Gastrocnemius medialis (tissue), 4 donors: Measurements from ENCODE around the gene TRIM45.

Source experiments
- POLR2A ChIP-seq, 2 donors: fragments of 450-650 bp; IDR thresholded peaks; one replicate each; pipeline ENCODE4 v1.6.1; 2017; ENCODE audit warnings: antibody characterized with exemption in 2 of 2, mild to moderate bottlenecking in 2 of 2, moderate library complexity in 2 of 2
- TF ChIP-seq, protein P1 (sequence below), 5 experiments: fragments of 450-650 bp in 3 of 5; fragments of 200-600 bp in 2 of 5; sonication (generic) in 2 of 5; IDR thresholded peaks in 4 of 5; conservative IDR thresholded peaks in 1 of 5; 1 replicate in 4 of 5; 2 replicates in 1 of 5; pipeline ENCODE4 v1.5.1; 2016 to 2019; ENCODE audit warnings: antibody characterized with exemption in 5 of 5, mild to moderate bottlenecking in 3 of 5, moderate library complexity in 3 of 5

DNA sequence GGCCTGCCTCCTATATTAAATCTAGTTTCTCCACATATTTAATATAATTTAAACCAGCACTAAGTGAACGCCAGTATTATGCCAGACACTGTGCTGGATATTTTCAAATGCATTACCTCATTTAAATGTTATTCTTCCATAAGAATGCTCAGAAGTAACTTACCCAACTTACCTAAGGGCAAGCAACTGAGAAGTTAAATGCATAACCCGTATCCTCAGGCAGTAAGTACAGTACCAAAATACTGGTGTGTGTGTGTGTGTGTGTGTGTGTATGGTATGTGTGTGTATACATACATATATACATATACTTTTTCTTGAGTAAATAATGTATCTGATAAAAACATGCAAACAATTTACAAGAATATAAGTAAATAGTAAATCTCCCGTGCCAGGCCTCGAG lies 9.0 kb upstream of the TRIM45 start:
- TF ChIP-seq, protein P1, sequence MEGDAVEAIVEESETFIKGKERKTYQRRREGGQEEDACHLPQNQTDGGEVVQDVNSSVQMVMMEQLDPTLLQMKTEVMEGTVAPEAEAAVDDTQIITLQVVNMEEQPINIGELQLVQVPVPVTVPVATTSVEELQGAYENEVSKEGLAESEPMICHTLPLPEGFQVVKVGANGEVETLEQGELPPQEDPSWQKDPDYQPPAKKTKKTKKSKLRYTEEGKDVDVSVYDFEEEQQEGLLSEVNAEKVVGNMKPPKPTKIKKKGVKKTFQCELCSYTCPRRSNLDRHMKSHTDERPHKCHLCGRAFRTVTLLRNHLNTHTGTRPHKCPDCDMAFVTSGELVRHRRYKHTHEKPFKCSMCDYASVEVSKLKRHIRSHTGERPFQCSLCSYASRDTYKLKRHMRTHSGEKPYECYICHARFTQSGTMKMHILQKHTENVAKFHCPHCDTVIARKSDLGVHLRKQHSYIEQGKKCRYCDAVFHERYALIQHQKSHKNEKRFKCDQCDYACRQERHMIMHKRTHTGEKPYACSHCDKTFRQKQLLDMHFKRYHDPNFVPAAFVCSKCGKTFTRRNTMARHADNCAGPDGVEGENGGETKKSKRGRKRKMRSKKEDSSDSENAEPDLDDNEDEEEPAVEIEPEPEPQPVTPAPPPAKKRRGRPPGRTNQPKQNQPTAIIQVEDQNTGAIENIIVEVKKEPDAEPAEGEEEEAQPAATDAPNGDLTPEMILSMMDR (IDR thresholded peaks at IDR 0.05 in 4 of 5, conservative IDR thresholded peaks at IDR 0.05 in 1 of 5) = no peak
- TF ChIP-seq POLR2A (IDR thresholded peaks at IDR 0.05) = no peak
